ENCODE results near the gene GARIN5B.

- TF ChIP-seq, protein P1, sequence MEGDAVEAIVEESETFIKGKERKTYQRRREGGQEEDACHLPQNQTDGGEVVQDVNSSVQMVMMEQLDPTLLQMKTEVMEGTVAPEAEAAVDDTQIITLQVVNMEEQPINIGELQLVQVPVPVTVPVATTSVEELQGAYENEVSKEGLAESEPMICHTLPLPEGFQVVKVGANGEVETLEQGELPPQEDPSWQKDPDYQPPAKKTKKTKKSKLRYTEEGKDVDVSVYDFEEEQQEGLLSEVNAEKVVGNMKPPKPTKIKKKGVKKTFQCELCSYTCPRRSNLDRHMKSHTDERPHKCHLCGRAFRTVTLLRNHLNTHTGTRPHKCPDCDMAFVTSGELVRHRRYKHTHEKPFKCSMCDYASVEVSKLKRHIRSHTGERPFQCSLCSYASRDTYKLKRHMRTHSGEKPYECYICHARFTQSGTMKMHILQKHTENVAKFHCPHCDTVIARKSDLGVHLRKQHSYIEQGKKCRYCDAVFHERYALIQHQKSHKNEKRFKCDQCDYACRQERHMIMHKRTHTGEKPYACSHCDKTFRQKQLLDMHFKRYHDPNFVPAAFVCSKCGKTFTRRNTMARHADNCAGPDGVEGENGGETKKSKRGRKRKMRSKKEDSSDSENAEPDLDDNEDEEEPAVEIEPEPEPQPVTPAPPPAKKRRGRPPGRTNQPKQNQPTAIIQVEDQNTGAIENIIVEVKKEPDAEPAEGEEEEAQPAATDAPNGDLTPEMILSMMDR (IDR thresholded peaks at IDR 0.05): no peak
- no peak for TF ChIP-seq POLR2A (IDR thresholded peaks at IDR 0.05)
- no peak for TF ChIP-seq POLR2AphosphoS5 (IDR thresholded peaks at IDR 0.05)
These were observed 47.0 kb downstream of the GARIN5B start for GRCh38 chr19:55315956-55316525.
